ENCODE measurements around the gene PPM1N. TPM values are rescaled to one million over a fixed set of nuclear protein-coding genes. Genes with fewer than 3 reads are reported as not detected.

The PPM1N gene
- polyA plus RNA-seq, 1 donor from 2014 or later, result 4.0 TPM

DNA sequence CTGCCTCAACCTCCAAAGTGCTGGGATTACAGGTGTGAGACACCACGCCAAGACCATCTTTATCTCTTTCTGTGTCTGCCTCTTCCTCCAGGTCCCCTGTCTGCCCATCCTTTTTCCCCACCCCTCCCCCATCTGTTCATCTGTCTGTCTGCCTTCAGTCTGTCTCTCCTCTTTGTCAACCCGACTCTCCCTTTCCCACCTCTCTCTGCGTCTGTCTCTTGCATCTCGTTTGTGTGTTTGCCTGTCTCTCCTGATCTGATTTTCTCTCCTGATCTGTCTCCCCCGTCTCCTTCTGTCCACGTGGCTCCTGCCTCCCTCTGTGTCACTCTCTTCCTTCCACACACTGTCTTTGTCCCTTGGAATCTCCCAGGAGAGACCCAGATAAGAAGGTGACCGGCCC, 19.0 kb downstream of the PPM1N start:
- Mint-ChIP-seq H3K36me3 (no peaks in the 10 kb centered on the region), H3K27ac (peak overlapping the region in 1 of 3 donors; percentile 76)

DNA sequence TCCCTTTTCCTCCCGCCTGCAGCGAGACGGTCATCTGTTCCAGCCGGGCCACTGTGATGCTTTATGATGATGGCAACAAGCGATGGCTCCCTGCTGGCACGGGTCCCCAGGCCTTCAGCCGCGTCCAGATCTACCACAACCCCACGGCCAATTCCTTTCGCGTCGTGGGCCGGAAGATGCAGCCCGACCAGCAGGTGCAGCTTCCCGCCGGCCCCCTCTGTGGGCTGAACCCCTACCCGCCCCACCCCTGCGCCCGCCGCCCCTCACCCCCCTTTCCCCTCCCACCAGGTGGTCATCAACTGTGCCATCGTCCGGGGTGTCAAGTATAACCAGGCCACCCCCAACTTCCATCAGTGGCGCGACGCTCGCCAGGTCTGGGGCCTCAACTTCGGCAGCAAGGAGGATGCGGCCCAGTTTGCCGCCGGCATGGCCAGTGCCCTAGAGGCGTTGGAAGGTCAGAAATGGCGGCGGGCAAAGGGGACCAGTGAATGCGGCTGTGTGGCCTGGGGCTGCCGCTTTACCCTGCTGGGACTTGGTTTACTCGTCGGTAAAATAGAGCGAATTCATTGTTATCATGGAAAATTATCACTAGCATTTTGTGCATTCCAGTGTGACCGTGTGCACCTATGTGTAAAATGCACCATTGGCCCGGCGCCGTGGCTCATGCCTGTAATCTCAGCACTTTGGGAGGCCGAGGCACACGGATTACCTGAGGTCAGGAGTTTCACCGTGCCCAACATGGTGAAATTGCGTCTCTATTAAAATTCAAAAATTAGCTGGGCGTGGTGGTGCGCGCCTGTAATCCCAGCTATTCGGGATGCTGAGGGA, 19.6 kb downstream of the PPM1N start:
- H3K27me3 Mint-ChIP-seq, result no peaks in the 10 kb centered on the region
- H3K9me3 Mint-ChIP-seq, result no peaks in the 10 kb centered on the region
- peaks cover 24 to 29% (median 26%) of the 10 kb centered on the region in 3 donors for H3K4me1 Mint-ChIP-seq
- H3K36me3 Mint-ChIP-seq, result no peaks in the 10 kb centered on the region
- peak overlapping the region in 2 of 3 donors; percentile 76 to 77 for H3K27ac Mint-ChIP-seq
- peak overlapping the region in 2 of 4 donors; percentile 35 to 74 for H3K4me3 Mint-ChIP-seq

More for the DNA sequence above, 19.0 kb downstream of the PPM1N start:
- Mint-ChIP-seq H3K27me3 (no peaks in the 10 kb centered on the region), H3K4me1 (peaks cover 25 to 31% (median 26%) of the 10 kb centered on the region in 3 donors), H3K9me3 (no peaks in the 10 kb centered on the region), H3K4me3 (peak overlapping the region in 1 of 4 donors; percentile 26)

GRCh38 chr19:45518469-45518826, 20.2 kb downstream of the PPM1N start:
- H3K27me3 Mint-ChIP-seq, result no peaks in the 10 kb centered on the region
- H3K9me3 Mint-ChIP-seq, result no peaks in the 10 kb centered on the region
- peak overlapping the region in 1 of 3 donors; percentile 77 for H3K27ac Mint-ChIP-seq
- H3K4me3 Mint-ChIP-seq, result peak overlapping the region in 1 of 4 donors; percentile 35
- peaks cover 21 to 27% (median 26%) of the 10 kb centered on the region in 3 donors for H3K4me1 Mint-ChIP-seq
- H3K36me3 Mint-ChIP-seq, result no peaks in the 10 kb centered on the region

- peaks cover 2% of the 10 kb centered on the region for H3K36me3 Mint-ChIP-seq
- no peak overlapping the region for H3K4me3 Mint-ChIP-seq
- peaks cover 7 to 15% (median 13%) of the 10 kb centered on the region in 3 donors for H3K4me1 Mint-ChIP-seq
- H3K9me3 Mint-ChIP-seq, result no peaks in the 10 kb centered on the region
- peak overlapping the region in 2 of 3 donors; percentile 53 to 73 for H3K27ac Mint-ChIP-seq
- H3K27me3 Mint-ChIP-seq, result no peaks in the 10 kb centered on the region
Measured at GRCh38 chr19:45522010-45522941, 24.0 kb downstream of the PPM1N start.

DNA sequence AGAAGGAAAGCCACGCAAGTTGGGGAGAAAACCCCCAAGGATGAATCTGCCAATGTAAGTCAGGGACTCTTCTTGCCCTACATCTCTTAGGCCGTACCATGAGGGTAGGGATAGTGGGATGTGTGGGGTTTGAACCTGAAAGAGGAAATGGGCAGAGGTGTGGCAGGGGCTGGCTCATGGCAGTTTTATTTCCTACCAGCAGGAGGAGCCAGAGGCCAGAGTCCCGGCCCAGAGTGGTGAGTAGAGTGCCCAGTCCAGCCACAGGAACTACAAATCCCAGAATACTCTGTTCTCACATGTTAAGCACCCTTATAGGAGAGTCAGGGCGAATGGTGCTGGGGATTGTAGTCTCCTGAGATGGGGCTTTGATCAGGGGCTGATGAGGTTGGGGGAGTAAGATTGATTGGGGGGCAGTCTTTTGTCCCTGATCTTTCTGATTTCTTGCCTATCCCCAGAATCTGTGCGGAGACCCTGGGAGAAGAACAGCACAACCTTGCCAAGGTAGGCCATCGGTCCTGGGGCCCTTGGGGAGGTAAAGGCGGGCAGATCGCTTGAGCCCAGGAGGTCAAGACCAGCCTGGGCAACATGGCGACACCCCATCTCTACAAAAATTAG, 25.5 kb downstream of the PPM1N start:
- peak overlapping the region; percentile 41 to 82 (median 73) for H3K27ac Mint-ChIP-seq
- no peaks in the 10 kb centered on the region for H3K27me3 Mint-ChIP-seq
- H3K4me1 Mint-ChIP-seq, result peaks cover 7 to 15% (median 11%) of the 10 kb centered on the region in 3 donors
- H3K9me3 Mint-ChIP-seq, result no peaks in the 10 kb centered on the region
- H3K36me3 Mint-ChIP-seq, result peaks cover 3% of the 10 kb centered on the region
- H3K4me3 Mint-ChIP-seq, result peak overlapping the region in 2 of 4 donors; percentile 1 to 20

- Mint-ChIP-seq H3K36me3 (peaks cover 3% of the 10 kb centered on the region), H3K4me1 (peaks cover 7 to 15% (median 13%) of the 10 kb centered on the region in 3 donors), H3K4me3 (no peak overlapping the region), H3K27me3 (no peaks in the 10 kb centered on the region), H3K9me3 (no peaks in the 10 kb centered on the region), H3K27ac (peak overlapping the region in 2 of 3 donors; percentile 10 to 46)
Measured at GRCh38 chr19:45524575-45525129, 26.4 kb downstream of the PPM1N start.

GRCh38 chr19:45526143-45526542, 27.9 kb downstream of the PPM1N start:
- no peaks in the 10 kb centered on the region for H3K9me3 Mint-ChIP-seq
- H3K27ac Mint-ChIP-seq, result peak overlapping the region in 1 of 3 donors; percentile 71
- no peaks in the 10 kb centered on the region for H3K27me3 Mint-ChIP-seq
- peaks cover 7 to 15% (median 13%) of the 10 kb centered on the region in 3 donors for H3K4me1 Mint-ChIP-seq
- no peak overlapping the region for H3K4me3 Mint-ChIP-seq
- H3K36me3 Mint-ChIP-seq, result peaks cover 3% of the 10 kb centered on the region

GRCh38 chr19:45526971-45527370, 28.7 kb downstream of the PPM1N start:
- Mint-ChIP-seq H3K27ac (no peak overlapping the region), H3K36me3 (peaks cover 5% of the 10 kb centered on the region), H3K9me3 (no peaks in the 10 kb centered on the region), H3K4me3 (no peak overlapping the region), H3K4me1 (peaks cover 7 to 15% (median 13%) of the 10 kb centered on the region in 3 donors), H3K27me3 (no peaks in the 10 kb centered on the region)

GRCh38 chr19:45527731-45528130, 29.5 kb downstream of the PPM1N start:
- Mint-ChIP-seq H3K36me3 (peaks cover 5% of the 10 kb centered on the region), H3K27ac (peak overlapping the region in 1 of 3 donors; percentile 12), H3K4me1 (peaks cover 7 to 13% (median 13%) of the 10 kb centered on the region in 3 donors), H3K27me3 (no peaks in the 10 kb centered on the region), H3K9me3 (no peaks in the 10 kb centered on the region), H3K4me3 (peak overlapping the region in 1 of 4 donors; percentile 74)

DNA sequence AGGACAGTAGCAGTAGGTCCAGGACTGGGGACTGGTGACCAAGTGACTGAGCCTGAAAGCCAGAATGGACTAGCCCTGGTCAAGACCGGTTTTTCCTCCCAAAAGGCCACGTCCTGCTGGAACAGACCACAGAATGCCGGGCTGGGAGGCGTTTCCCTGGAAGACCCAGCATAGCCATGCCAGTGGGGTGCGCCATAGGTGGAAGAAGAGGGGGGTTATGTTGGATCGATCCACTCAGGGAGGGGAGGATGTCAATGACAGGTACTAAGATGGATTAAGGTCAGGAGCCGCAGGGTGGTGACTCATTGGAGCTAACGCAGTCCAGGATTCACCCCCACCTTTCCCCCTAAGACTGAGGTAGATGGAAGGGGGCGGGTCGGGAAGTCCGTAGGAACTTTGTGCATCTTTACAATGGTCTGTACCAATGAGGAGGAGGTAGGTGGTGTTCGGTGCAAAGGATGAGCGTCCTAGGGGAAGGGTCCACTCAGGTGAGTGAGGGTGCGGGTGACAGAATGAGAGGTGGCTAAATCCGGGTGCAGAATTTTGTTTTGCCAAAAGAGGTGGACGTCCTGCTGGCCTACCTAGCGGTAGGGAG, 30.0 kb downstream of the PPM1N start:
- Mint-ChIP-seq H3K27ac (peak overlapping the region in 2 of 3 donors; percentile 12 to 31), H3K27me3 (no peaks in the 10 kb centered on the region), H3K36me3 (peaks cover 5% of the 10 kb centered on the region), H3K4me3 (peak overlapping the region in 1 of 4 donors; percentile 74), H3K4me1 (peaks cover 7 to 12% (median 10%) of the 10 kb centered on the region in 3 donors), H3K9me3 (no peaks in the 10 kb centered on the region)

GRCh38 chr19:45528744-45529419, 30.6 kb downstream of the PPM1N start:
- Mint-ChIP-seq H3K9me3 (no peaks in the 10 kb centered on the region), H3K4me1 (peaks cover 1 to 6% (median 4%) of the 10 kb centered on the region in 3 donors), H3K27ac (peak overlapping the region in 1 of 3 donors; percentile 31), H3K4me3 (peak overlapping the region in 2 of 4 donors; percentile 30 to 32), H3K27me3 (no peaks in the 10 kb centered on the region), H3K36me3 (peaks cover 5% of the 10 kb centered on the region)

DNA sequence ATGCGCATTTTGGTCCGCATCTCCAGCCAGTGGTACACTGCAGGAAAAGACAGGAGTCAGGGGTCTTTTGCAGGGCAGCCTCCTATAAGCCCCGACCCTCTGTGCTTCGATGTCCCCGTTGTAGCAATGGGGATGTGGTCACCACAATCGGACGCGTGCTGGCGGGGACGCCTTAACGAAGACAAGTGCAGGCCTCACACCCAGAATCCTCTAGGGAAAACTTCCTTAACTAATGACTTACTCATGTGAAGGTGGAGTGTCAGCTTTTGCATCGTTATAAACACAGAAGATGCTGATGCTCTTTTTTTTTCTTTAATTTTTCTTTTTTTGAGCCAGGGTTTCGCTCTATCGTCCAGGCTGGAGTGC, 31.2 kb downstream of the PPM1N start:
- no peaks in the 10 kb centered on the region for H3K27me3 Mint-ChIP-seq
- no peak overlapping the region for H3K27ac Mint-ChIP-seq
- no peaks in the 10 kb centered on the region for H3K9me3 Mint-ChIP-seq
- peaks cover 5% of the 10 kb centered on the region for H3K36me3 Mint-ChIP-seq
- peak overlapping the region in 1 of 4 donors; percentile 28 for H3K4me3 Mint-ChIP-seq
- H3K4me1 Mint-ChIP-seq, result peaks cover 0 to 5% (median 3%) of the 10 kb centered on the region in 3 donors

DNA sequence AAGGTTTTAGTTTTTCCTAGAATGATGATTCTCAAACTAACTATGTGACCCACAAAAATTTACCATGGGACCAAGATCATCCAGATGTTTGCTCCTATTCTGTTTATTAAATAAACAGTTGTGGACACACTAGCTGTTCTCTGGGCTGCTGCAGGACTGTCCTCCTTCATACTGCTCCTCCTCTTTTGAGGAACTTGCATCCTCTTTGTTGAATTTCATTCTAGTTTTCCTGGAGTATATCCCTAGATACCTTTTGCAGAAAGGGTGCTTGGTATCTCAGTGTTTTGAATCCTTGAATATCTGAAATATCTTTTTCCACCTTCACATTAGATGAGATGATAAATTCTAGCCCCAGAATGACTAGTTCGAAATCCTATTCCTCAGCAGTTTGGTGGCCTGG, 33.1 kb downstream of the PPM1N start:
- peaks cover 0 to 3% (median 2%) of the 10 kb centered on the region in 3 donors for H3K4me1 Mint-ChIP-seq
- H3K27me3 Mint-ChIP-seq, result no peaks in the 10 kb centered on the region

More for the DNA sequence above, 33.1 kb downstream of the PPM1N start:
- no peak overlapping the region for H3K27ac Mint-ChIP-seq
- no peak overlapping the region for H3K4me3 Mint-ChIP-seq
- no peaks in the 10 kb centered on the region for H3K9me3 Mint-ChIP-seq
- peaks cover 4% of the 10 kb centered on the region for H3K36me3 Mint-ChIP-seq

Data from IgD-negative memory B cell (primary cell).